Thyroid gland (tissue), 4 donors: ENCODE measurements around the gene OCA2.

Experiments used
- POLR2A ChIP-seq, 2 donors: fragments of 450-650 bp; IDR thresholded peaks; one replicate each; pipeline ENCODE4 v1.6.1; 2017; ENCODE audit warnings: antibody characterized with exemption in 2 of 2, mild to moderate bottlenecking in 2 of 2, moderate library complexity in 1 of 2
- TF ChIP-seq, protein P1 (sequence below), 6 experiments: fragments of 200-600 bp in 3 of 6; fragments of 450-650 bp in 3 of 6; sonication (generic) in 3 of 6; IDR thresholded peaks; one replicate each; pipeline ENCODE4 v1.5.1; 2016 to 2019; ENCODE audit warnings: antibody characterized with exemption in 6 of 6, mild to moderate bottlenecking in 2 of 6, inconsistent platforms in 1 of 6, moderate library complexity in 1 of 6

DNA sequence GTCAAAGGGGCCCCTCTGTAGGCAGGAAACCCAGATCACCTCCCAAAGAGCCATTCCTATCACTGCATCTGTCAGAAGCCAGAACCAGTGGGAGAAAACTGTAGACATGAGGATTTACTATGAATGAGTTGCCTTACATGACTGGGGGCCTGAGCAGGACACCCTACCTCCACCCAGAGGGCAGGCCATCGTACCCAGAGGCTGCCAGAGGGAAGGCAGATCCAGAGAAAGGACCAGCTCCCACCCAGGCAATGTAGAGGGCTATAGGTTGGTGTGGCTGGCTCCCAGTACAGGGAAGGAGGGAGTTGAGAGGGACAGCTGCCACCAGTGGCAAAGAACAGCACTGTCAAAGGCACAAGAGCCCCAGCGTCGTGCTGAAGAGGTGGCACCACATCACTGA is 233.2 kb downstream of the OCA2 start:
- TF ChIP-seq, protein P1, sequence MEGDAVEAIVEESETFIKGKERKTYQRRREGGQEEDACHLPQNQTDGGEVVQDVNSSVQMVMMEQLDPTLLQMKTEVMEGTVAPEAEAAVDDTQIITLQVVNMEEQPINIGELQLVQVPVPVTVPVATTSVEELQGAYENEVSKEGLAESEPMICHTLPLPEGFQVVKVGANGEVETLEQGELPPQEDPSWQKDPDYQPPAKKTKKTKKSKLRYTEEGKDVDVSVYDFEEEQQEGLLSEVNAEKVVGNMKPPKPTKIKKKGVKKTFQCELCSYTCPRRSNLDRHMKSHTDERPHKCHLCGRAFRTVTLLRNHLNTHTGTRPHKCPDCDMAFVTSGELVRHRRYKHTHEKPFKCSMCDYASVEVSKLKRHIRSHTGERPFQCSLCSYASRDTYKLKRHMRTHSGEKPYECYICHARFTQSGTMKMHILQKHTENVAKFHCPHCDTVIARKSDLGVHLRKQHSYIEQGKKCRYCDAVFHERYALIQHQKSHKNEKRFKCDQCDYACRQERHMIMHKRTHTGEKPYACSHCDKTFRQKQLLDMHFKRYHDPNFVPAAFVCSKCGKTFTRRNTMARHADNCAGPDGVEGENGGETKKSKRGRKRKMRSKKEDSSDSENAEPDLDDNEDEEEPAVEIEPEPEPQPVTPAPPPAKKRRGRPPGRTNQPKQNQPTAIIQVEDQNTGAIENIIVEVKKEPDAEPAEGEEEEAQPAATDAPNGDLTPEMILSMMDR (IDR thresholded peaks at IDR 0.05): no peak
- no peak for TF ChIP-seq POLR2A (IDR thresholded peaks at IDR 0.05)
